ENCODE results near the gene FMNL1. TPM values are rescaled to one million over a fixed set of nuclear protein-coding genes. Genes with fewer than 3 reads are reported as not detected.

FMNL1 gene
- total RNA-seq, 1 experiment from 2014 or later, result 1.1 TPM

Other genes with a start within 250 kb of the FMNL1 start
- gene DCAKD, start 170.3 kb upstream of the FMNL1 start, total RNA-seq (2014; rRNA removed; shearing (Covaris generic)), result 43.3 and 45.1 TPM in 2 replicates
- 69.9 and 72.0 TPM in 2 replicates for gene NMT1, start 160.6 kb upstream of the FMNL1 start, total RNA-seq (2014; rRNA removed; shearing (Covaris generic))
- 5.8 and 8.2 TPM in 2 replicates for gene PLCD3, start 89.4 kb upstream of the FMNL1 start, total RNA-seq (2014; rRNA removed; shearing (Covaris generic))
- gene ACBD4, start 86.2 kb upstream of the FMNL1 start, total RNA-seq (2014; rRNA removed; shearing (Covaris generic)), result 0.33 and 0.61 TPM in 2 replicates
- 9.7 and 10.5 TPM in 2 replicates for gene HEXIM1, start 73.4 kb upstream of the FMNL1 start, total RNA-seq (2014; rRNA removed; shearing (Covaris generic))
- gene HEXIM2, start 60.0 kb upstream of the FMNL1 start, total RNA-seq (2014; rRNA removed; shearing (Covaris generic)), result 6.2 and 6.3 TPM in 2 replicates
- 0.08 TPM in 1 of 2 replicates, not detected in the other for gene SPATA32, start 40.2 kb downstream of the FMNL1 start, total RNA-seq (2014; rRNA removed; shearing (Covaris generic))
- 3.9 and 4.7 TPM in 2 replicates for gene MAP3K14, start 95.1 kb downstream of the FMNL1 start, total RNA-seq (2014; rRNA removed; shearing (Covaris generic))
- gene ARHGAP27, start 211.0 kb downstream of the FMNL1 start, total RNA-seq (2014; rRNA removed; shearing (Covaris generic)), result 1.2 and 2.2 TPM in 2 replicates